ENCODE measurements around the gene HOXC9. TPM values are rescaled to one million over a fixed set of nuclear protein-coding genes. Genes with fewer than 3 reads are reported as not detected.

HOXC9 gene
- polyA plus RNA-seq, 1 of the 3 experiments (the other 2 are of a cell fraction): 1.9 TPM

DNA sequence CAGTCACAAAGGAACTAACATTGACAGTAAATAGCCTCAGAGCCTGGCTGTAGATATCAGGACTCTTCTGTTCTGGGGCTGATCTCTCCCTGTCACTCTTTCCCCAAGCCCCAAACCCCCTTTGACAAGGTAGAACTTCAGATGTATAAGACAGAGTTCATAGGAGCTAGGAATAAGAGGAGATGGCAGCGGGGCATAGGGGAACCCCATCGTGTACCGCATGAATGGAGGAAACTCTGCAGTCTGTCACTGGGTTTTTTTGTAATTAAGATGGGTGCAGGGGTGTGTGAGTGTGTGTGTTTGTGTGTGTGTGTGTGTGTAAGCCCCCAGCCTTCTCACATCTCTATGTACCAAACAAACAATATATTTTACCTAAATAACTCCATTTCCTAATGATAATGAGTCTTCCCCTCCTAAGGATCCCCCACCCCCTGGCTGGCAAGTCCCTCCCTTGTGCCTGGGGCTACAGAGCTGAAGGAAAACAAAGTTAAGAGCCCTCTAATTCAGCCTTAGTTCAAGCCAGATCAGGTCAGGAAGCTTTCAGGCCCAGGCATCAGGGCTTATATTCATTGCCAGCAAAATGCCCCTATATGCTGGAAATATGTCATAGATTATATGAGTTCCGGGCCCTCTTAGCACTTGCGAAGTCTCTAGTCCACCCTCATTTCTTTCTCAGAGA is 44.6 kb downstream of the HOXC9 start:
- no peaks in the 10 kb centered on the region; a peak in 1 of 4 replicates for H3K4me1 ChIP-seq (ENCODE audit: control insufficient read depth in 1 of 2, insufficient read depth in 2 of 2, low read depth in 1 of 2, low read length in 1 of 2)
- ChIA-PET POLR2A (interaction anchor here (1.1 kb wide), 1 partner anchor 9 kb away, joined by 4 read pairs; the partner anchor contains the start of gene HOXC4), CTCF (interaction anchor here (1.1 to 2.0 kb wide), 6 partner anchors 11 to 176 kb away, joined by 3 to 15 read pairs (median 4); partner anchors contain the start of gene HOXC5)
- no peaks in the 10 kb centered on the region for H3K79me2 ChIP-seq (ENCODE audit: insufficient read depth)
- H3K9ac ChIP-seq: no peak overlapping the region
- H3K27ac ChIP-seq (ENCODE audit: low read depth in 2 of 2, low read length in 1 of 2): no peak overlapping the region
- TF ChIP-seq NFIC (IDR thresholded peaks at IDR 0.05; ENCODE audit: borderline replicate concordance): no peak
- TF ChIP-seq, protein P1, sequence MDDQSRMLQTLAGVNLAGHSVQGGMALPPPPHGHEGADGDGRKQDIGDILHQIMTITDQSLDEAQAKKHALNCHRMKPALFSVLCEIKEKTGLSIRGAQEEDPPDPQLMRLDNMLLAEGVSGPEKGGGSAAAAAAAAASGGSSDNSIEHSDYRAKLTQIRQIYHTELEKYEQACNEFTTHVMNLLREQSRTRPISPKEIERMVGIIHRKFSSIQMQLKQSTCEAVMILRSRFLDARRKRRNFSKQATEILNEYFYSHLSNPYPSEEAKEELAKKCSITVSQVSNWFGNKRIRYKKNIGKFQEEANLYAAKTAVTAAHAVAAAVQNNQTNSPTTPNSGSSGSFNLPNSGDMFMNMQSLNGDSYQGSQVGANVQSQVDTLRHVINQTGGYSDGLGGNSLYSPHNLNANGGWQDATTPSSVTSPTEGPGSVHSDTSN (IDR thresholded peaks at IDR 0.05): no peak
- no peak for TF ChIP-seq POLR2AphosphoS5 (IDR thresholded peaks at IDR 0.05; ENCODE audit: low read depth, low read length)
- no peak for TF ChIP-seq TAF1 (IDR thresholded peaks at IDR 0.05; ENCODE audit: borderline replicate concordance, low read depth, low read length)
- no peak for TF ChIP-seq SMC3 (IDR thresholded peaks at IDR 0.05; ENCODE audit: low read depth, low read length)
- no peak for TF ChIP-seq MEF2A (IDR thresholded peaks at IDR 0.05; ENCODE audit: borderline replicate concordance, low read depth)
- no peak for TF ChIP-seq RFX5 (IDR thresholded peaks at IDR 0.05; ENCODE audit: low read length)
- no peak for TF ChIP-seq RAD21 (IDR thresholded peaks at IDR 0.05; ENCODE audit: low read length)
- TF ChIP-seq YY1 (IDR thresholded peaks at IDR 0.05; ENCODE audit: low read depth): no peak
- no peak for TF ChIP-seq ELF1 (IDR thresholded peaks at IDR 0.05)
- TF ChIP-seq, protein P2, sequence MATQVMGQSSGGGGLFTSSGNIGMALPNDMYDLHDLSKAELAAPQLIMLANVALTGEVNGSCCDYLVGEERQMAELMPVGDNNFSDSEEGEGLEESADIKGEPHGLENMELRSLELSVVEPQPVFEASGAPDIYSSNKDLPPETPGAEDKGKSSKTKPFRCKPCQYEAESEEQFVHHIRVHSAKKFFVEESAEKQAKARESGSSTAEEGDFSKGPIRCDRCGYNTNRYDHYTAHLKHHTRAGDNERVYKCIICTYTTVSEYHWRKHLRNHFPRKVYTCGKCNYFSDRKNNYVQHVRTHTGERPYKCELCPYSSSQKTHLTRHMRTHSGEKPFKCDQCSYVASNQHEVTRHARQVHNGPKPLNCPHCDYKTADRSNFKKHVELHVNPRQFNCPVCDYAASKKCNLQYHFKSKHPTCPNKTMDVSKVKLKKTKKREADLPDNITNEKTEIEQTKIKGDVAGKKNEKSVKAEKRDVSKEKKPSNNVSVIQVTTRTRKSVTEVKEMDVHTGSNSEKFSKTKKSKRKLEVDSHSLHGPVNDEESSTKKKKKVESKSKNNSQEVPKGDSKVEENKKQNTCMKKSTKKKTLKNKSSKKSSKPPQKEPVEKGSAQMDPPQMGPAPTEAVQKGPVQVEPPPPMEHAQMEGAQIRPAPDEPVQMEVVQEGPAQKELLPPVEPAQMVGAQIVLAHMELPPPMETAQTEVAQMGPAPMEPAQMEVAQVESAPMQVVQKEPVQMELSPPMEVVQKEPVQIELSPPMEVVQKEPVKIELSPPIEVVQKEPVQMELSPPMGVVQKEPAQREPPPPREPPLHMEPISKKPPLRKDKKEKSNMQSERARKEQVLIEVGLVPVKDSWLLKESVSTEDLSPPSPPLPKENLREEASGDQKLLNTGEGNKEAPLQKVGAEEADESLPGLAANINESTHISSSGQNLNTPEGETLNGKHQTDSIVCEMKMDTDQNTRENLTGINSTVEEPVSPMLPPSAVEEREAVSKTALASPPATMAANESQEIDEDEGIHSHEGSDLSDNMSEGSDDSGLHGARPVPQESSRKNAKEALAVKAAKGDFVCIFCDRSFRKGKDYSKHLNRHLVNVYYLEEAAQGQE (IDR thresholded peaks at IDR 0.05; ENCODE audit: low read depth, low read length): no peak
- TF ChIP-seq, protein P3, sequence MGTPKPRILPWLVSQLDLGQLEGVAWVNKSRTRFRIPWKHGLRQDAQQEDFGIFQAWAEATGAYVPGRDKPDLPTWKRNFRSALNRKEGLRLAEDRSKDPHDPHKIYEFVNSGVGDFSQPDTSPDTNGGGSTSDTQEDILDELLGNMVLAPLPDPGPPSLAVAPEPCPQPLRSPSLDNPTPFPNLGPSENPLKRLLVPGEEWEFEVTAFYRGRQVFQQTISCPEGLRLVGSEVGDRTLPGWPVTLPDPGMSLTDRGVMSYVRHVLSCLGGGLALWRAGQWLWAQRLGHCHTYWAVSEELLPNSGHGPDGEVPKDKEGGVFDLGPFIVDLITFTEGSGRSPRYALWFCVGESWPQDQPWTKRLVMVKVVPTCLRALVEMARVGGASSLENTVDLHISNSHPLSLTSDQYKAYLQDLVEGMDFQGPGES (IDR thresholded peaks at IDR 0.05; ENCODE audit: low read depth, low read length): no peak
- TF ChIP-seq FOXM1 (IDR thresholded peaks at IDR 0.05; ENCODE audit: low read depth): no peak
- H3K4me3 ChIP-seq (ENCODE audit: low read depth in 2 of 2, low read length in 1 of 2): no peak overlapping the region
- no peaks in the 10 kb centered on the region for H3K9me2 ChIP-seq
- peak; percentile 48 for DNase-seq
- no peaks in the 10 kb centered on the region for H3K36me3 ChIP-seq (replicated peaks in 1 of 2; ENCODE audit: control insufficient read depth in 1 of 2, insufficient read depth in 2 of 2, low read length in 1 of 2)
- 85% methylated on average over 5 of the region's 5 CpGs for WGBS (ENCODE audit: low lambda C conversion rate)
- no peaks in the 10 kb centered on the region for H3K27me3 ChIP-seq (ENCODE audit: insufficient read depth)
- H3F3A ChIP-seq (replicated peaks; ENCODE audit: insufficient read depth): no peaks in the 10 kb centered on the region
- no peaks in the 10 kb centered on the region for H3K9me3 ChIP-seq
- no peaks in the 10 kb centered on the region for H4K20me1 ChIP-seq (ENCODE audit: insufficient read depth)
- no peak overlapping the region for H3K4me2 ChIP-seq
- H2AFZ ChIP-seq (ENCODE audit: low read depth): no peak overlapping the region

Data from SK-N-SH (cell line).